Germinal center (tissue), 1 donor: ENCODE measurements around the gene TREH.

Experiments used
- DNase-seq: peaks from one replicate; pipeline ENCODE4 v3.0.0; 2012; ENCODE audit warnings: mixed read lengths, low spot score

The TREH gene

GRCh38 chr11:118663902-118664301 is 15.5 kb downstream of the TREH start:
- DNase-seq = no peak

- DNase-seq = no peak
Measured at GRCh38 chr11:118663381-118663780, 16.1 kb downstream of the TREH start.

- DNase-seq = no peak
Measured at GRCh38 chr11:118662401-118663271, 16.8 kb downstream of the TREH start.

- DNase-seq = no peak
Measured at GRCh38 chr11:118661425-118662301, 17.8 kb downstream of the TREH start.

GRCh38 chr11:118660681-118661424 is 18.6 kb downstream of the TREH start:
- no peak for DNase-seq

- no peak for DNase-seq
Measured at GRCh38 chr11:118659953-118660680, 19.3 kb downstream of the TREH start.

- peak; percentile 93 for DNase-seq
Measured at GRCh38 chr11:118659314-118659952, 20.0 kb downstream of the TREH start.

GRCh38 chr11:118658429-118659313 is 20.8 kb downstream of the TREH start:
- DNase-seq = no peak

GRCh38 chr11:118657709-118658428 is 21.6 kb downstream of the TREH start:
- no peak for DNase-seq

GRCh38 chr11:118657238-118657637 is 22.2 kb downstream of the TREH start:
- no peak for DNase-seq

GRCh38 chr11:118656563-118657165 is 22.8 kb downstream of the TREH start:
- DNase-seq = no peak

- DNase-seq = no peak
Measured at GRCh38 chr11:118655486-118656190, 23.8 kb downstream of the TREH start.

GRCh38 chr11:118653684-118654390 is 25.6 kb downstream of the TREH start:
- DNase-seq = no peak

- no peak for DNase-seq
Measured at GRCh38 chr11:118652681-118653181, 26.7 kb downstream of the TREH start.

- no peak for DNase-seq
Measured at GRCh38 chr11:118651820-118652219, 27.6 kb downstream of the TREH start.

GRCh38 chr11:118650366-118650765 is 29.1 kb downstream of the TREH start:
- DNase-seq = no peak

- DNase-seq = no peak
Measured at GRCh38 chr11:118649941-118650340, 29.5 kb downstream of the TREH start.
